Peyer's patch (tissue), 4 donors: ENCODE results near the gene ZNF407.

Experiments
- POLR2A ChIP-seq, 2 donors: fragments of 450-650 bp; IDR thresholded peaks; one replicate each; pipeline ENCODE4 v1.5.1; 2017; ENCODE audit warnings: antibody characterized with exemption in 2 of 2, mild to moderate bottlenecking in 2 of 2, moderate library complexity in 2 of 2
- TF ChIP-seq, protein P1 (sequence below), 6 experiments: fragments of 450-650 bp in 4 of 6; fragments of 200-600 bp in 2 of 6; sonication (generic) in 1 of 6; IDR thresholded peaks; one replicate each; pipeline ENCODE4 v1.5.1; 2017 to 2019; ENCODE audit warnings: antibody characterized with exemption in 6 of 6, mild to moderate bottlenecking in 3 of 6, moderate library complexity in 1 of 6

DNA sequence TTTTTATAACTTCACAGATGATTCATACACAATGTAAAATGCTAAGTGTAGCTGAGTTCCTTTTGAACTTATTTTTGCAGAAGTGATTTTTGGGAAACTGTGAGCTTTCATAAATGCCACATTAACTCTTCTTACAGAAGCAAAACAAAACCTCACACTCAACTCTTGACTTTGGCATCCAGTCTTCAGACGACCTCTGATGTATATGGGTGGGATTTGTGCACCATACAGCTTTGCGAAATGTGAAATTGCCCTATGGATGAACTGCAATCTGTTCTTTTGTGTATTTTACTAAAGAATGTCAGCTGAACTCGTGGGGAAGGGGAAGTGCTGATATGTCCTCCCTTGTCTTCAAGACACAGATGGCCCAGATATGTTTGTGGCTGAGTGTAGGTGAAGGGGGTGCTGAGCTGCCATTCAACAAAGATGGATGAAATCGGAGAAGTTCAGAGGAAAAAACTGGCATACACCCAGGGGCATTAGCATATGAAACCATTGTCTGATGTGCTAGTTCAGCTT is 393.0 kb downstream of the ZNF407 start:
- TF ChIP-seq, protein P1, sequence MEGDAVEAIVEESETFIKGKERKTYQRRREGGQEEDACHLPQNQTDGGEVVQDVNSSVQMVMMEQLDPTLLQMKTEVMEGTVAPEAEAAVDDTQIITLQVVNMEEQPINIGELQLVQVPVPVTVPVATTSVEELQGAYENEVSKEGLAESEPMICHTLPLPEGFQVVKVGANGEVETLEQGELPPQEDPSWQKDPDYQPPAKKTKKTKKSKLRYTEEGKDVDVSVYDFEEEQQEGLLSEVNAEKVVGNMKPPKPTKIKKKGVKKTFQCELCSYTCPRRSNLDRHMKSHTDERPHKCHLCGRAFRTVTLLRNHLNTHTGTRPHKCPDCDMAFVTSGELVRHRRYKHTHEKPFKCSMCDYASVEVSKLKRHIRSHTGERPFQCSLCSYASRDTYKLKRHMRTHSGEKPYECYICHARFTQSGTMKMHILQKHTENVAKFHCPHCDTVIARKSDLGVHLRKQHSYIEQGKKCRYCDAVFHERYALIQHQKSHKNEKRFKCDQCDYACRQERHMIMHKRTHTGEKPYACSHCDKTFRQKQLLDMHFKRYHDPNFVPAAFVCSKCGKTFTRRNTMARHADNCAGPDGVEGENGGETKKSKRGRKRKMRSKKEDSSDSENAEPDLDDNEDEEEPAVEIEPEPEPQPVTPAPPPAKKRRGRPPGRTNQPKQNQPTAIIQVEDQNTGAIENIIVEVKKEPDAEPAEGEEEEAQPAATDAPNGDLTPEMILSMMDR (IDR thresholded peaks at IDR 0.05), result no peak
- TF ChIP-seq POLR2A (IDR thresholded peaks at IDR 0.05), result no peak
